SK-N-SH treated with all-trans-retinoic acid at 6 μM for 48 hours (cell line): ENCODE results near the gene SLC16A1.

Source experiments
- ZNF565 ChIP-seq: fragments of 450-650 bp; formaldehyde crosslinking; conservative IDR thresholded peaks from 2 replicates; pipeline ENCODE4 v1.5.0; 2020; ENCODE audit warnings: low read depth, mild to moderate bottlenecking, moderate library complexity
- TF ChIP-seq, protein P1 (sequence below): fragments of 250-450 bp; sonication (Bioruptor Pico); IDR thresholded peaks from 2 replicates; pipeline ENCODE4 v1.5.1; 2021; ENCODE audit warnings: mild to moderate bottlenecking, moderate library complexity

DNA sequence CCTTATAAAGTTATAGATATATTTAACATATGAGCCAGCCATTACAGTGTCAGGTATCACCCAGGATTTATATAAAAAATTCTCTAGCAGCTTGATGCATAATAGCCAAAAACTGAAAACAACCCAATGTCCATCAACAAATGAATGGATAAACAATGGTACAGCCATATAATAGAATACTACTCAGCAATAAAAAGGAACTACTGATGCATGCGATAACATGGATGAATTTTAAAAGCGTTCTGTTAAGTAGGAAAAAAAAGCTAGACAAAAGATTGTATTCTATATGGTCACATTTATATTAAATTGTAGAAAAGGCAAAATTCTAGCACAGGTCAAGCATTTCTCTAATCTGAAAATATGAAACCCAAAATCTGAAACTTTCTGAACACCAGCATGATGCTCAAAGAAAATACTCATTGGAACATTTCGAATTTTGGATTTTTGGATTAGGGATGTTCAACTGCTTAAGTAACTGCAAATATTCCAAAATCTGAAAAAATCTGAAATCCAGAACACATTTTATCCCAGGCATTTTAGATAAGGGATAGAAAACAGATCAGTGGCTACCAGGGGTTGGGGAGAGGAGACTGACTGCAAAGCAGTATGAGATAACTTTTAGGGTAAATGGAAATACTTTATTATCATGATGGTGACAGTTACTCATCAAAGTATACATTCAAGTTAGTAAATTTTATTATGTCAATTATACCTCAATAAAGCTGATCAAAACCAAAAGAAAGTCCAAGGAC, 22.0 kb downstream of the SLC16A1 start:
- no peak for TF ChIP-seq ZNF565 (CRISPR knock-in tag)
- TF ChIP-seq, protein P1, sequence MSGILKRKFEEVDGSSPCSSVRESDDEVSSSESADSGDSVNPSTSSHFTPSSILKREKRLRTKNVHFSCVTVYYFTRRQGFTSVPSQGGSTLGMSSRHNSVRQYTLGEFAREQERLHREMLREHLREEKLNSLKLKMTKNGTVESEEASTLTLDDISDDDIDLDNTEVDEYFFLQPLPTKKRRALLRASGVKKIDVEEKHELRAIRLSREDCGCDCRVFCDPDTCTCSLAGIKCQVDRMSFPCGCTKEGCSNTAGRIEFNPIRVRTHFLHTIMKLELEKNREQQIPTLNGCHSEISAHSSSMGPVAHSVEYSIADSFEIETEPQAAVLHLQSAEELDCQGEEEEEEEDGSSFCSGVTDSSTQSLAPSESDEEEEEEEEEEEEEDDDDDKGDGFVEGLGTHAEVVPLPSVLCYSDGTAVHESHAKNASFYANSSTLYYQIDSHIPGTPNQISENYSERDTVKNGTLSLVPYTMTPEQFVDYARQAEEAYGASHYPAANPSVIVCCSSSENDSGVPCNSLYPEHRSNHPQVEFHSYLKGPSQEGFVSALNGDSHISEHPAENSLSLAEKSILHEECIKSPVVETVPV (CRISPR knock-in tag), result no peak
